ENCODE results near the gene BTBD19.
"Not testable (repeated sequence)": the region's sequence is repeated elsewhere in the genome, so short reads cannot be mapped to it uniquely, and the experiment has no call there.

The BTBD19 gene, protein sequence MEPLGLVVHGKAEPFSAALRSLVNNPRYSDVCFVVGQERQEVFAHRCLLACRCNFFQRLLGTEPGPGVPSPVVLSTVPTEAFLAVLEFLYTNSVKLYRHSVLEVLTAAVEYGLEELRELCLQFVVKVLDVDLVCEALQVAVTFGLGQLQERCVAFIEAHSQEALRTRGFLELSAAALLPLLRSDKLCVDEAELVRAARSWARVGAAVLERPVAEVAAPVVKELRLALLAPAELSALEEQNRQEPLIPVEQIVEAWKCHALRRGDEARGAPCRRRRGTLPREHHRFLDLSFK

DNA sequence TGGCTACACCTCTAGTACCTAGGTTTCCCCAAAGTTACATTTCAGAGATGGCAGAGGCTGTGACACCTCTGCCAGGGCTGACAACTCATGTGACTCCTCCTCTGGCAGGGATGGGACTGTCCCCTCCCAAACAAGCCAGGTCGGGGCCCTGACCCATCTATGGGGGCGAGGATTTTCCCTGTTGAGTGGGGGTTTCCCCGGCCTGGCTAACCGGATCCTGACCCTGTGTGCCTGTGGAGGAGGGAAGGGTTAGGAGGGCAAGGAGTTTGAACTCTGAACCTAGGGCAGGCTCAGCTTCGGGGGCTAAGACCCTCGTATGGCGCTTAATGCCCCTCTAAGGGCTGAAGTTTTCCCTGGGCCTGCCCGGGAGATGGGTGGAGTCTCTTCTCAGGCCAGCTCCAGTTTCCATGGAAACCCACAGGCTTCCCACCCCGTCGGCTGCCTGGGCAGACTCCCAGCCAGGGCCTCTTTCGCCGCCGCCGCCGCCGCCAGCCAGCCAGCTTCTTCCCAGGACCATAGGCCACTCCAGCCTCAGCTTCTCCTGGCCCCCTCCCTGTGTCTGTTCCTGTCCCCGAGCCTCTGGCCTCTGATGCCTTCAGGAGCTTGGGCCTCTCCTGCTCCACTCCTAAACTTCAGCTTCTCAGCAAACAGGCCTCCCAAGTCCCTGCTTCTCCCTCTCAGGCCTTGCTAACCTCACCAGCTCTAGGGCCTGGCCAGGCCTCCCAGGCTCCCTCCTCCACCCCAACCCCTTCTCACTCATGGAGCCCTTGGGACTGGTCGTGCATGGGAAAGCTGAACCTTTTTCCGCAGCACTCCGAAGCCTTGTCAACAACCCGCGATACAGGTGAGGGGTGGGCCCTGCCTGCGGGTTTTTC, at the start of gene BTBD19:
BTBD19 (plus strand) TSS at position 461 of the 875 bp plus-strand sequence; CDS start at position 759, 298 bp downstream.
- peak; percentile 96 for DNase-seq (ENCODE audit: low read depth)

DNA sequence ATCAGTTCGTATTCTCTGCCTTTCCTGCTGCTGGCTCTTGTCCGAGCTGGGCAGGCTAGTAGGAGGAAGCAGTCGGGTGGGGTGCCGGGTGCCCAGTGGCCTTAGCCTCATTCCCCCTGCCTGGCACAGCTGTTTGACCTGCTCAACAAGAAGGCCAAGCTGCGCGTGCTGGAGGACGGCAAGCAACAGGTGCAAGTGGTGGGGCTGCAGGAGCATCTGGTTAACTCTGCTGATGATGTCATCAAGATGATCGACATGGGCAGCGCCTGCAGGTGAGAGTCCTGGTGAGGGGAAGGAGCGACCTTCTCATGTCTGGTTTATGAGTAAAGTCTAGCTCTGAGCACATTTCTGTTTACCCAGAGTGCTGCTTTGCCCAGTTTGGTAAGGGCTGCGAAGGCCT, 49.2 kb upstream of the BTBD19 start:
- no peak for DNase-seq (ENCODE audit: low read depth)

DNA sequence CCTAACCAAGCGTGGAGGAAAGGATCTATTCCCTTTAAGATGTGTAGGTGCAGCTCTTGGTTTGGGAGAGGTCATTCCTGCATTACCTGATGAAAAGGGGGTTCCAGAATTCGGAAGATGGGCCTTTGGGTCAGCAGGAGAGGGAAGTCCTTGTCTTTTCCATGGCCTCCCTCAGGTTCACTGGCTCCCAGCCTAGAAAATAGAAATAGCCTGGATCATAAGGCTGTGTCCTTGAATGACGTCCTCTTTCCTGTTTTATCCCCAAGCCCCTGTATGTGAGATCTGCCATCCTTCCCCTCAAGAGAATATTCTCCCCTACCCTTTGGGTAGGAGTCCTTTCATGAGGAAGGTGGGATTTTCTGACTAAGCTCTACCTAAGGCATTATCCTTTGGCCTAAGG, 47.4 kb upstream of the BTBD19 start:
- DNase-seq (ENCODE audit: low read depth) = no peak

DNA sequence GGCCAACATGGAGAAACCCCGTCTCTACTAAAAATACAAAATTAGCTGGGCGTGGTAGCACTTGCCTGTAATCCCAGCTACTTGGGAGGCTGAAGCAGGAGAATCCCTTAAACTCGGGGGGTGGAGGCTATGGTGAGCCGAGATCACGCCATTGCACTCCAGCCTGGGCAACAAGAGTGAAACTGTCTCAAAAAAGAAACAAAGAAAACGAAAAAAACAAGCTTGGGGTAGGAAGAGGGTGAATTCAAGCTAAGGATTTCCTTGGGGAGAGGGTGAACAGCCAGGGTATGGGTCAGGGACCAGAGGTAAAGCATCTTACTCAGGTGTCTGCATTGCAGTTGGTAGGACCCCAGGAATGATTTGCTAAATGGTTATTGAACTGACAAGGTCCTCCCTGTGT, 41.9 kb upstream of the BTBD19 start:
- not testable (repeated sequence) for DNase-seq (ENCODE audit: low read depth)

DNA sequence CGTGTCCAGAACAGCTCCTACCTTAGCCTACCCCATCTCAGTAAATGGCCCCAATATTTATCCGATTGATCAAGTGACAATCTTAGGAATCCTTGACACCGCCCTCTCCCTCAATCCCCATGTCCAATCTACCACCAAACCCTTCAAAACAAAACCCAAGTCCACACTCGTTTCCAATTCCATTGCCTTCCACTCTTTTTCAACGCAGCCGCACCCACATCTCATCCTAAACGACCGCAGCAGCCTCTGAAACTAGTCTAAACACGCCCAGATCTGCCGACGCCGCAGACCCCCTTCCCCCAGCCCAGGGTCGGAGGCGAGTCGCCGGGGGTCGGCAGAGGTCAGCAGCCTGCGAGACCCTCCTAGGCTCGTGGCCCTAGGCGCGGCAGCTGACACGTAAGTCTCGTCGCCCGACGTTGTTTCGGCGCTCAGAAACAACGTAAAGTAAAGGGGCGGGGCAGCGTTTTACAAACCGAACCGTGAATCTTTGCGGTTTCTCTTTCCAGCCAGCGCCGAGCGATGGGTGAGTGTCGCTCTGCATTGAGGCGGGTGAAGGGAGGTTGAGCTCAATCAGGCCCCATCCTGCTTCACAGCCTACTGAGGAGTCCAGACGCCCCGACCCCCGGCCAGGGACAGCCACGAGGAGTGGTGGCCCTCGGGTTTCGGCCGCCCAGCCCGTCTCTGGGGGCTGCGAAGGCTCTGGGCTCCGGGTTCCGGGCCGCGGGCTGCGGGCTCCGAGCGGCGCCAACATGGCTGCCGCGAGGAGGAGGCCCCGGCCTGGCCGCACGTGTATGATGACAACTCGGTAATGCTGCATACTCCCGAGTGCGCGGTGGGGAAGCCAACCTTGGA, 33.0 kb upstream of the BTBD19 start, which contains the start of gene RPS8:
RPS8 (plus strand) TSS at position 463 of the 852 bp plus-strand sequence; CDS start at position 520, 57 bp downstream.
- DNase-seq (ENCODE audit: low read depth) = peak; percentile 94

DNA sequence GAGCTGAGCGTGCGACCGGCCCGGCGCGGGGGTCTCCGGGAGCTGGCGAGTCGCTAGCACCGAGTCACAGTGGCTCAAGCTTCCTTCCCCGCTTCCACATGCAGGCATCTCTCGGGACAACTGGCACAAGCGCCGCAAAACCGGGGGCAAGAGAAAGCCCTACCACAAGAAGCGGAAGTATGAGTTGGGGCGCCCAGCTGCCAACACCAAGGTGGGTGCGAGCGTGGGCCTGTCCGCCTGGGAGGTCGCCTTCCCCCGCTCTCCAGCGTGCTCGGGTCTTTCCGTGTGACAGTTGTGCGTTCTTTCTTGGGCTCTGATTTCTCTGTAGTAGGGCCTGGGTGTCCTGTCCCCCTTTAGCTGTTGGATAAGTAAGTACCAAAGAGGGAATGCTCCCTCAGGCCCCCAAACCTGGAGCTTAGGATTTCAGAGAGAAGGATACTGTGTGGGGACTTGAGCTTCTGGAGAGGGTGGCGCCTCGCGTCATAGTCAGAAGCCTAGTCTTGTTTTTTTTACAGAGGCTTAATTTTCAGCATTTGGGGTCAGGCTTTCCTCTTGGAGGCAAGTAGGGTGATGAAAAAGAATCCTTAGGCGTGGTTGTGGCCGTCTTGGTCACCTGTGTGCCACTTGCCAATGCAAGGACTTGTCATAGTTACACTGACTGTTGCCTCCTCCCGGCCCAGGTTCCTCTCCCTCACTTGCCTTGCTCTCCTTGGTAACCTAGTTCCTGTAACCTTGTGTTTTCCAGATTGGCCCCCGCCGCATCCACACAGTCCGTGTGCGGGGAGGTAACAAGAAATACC, 32.2 kb upstream of the BTBD19 start:
- peak; percentile 24 for DNase-seq (ENCODE audit: low read depth)

DNA sequence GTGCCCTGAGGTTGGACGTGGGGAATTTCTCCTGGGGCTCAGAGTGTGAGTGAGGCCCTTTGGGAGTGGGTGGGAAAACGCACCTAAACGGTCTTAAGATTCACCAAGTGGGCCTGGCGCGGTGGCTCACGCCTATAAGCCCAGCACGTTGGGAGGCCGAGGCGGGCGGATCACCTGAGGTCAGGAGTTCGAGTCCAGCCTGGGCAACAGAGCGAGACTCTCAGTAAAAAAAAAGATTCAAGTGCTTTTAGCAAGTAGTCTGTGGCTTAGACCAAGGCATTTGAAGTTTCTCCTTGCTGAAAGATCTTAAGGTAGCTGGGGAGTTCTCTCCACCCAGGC, 31.6 kb upstream of the BTBD19 start:
- DNase-seq (ENCODE audit: low read depth) = no peak

DNA sequence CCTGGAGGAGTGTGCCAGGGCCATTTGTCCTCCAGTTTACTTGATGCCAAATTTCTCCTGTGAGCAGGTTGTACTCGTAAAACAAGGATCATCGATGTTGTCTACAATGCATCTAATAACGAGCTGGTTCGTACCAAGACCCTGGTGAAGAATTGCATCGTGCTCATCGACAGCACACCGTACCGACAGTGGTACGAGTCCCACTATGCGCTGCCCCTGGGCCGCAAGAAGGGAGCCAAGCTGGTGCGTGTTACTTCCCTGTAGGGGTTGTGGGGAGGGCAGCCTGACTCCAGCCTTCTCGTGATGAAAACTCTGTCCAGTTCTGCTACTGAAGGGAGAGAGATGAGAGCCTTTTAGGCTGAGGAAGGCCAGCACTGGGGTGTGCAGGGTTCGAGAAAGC, 30.8 kb upstream of the BTBD19 start:
- no peak for DNase-seq (ENCODE audit: low read depth)

DNA sequence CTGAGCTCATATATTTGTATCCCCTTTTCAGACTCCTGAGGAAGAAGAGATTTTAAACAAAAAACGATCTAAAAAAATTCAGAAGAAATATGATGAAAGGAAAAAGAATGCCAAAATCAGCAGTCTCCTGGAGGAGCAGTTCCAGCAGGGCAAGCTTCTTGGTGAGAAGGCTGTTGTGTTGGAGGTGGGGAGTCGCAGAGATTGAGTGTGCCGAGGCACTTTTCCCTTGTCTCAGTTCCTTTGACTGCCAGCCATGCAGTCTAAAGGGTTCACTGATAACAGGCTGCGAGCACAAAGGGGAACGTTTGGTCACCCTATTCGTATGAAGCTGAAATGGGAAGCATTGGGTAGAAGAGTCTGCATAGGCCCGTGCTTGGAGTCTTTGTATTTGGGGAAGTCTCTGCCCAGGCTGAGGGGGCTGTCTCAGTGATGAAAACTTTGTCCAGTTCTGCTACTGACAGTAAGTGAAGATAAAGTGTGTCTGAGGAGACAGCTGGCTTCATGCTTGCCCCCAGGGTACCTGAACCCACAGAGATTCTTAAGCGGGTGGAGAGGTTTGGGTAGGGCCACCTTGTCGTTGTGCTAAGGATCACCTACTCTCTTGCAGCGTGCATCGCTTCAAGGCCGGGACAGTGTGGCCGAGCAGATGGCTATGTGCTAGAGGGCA, 30.2 kb upstream of the BTBD19 start:
- DNase-seq (ENCODE audit: low read depth) = no peak

DNA sequence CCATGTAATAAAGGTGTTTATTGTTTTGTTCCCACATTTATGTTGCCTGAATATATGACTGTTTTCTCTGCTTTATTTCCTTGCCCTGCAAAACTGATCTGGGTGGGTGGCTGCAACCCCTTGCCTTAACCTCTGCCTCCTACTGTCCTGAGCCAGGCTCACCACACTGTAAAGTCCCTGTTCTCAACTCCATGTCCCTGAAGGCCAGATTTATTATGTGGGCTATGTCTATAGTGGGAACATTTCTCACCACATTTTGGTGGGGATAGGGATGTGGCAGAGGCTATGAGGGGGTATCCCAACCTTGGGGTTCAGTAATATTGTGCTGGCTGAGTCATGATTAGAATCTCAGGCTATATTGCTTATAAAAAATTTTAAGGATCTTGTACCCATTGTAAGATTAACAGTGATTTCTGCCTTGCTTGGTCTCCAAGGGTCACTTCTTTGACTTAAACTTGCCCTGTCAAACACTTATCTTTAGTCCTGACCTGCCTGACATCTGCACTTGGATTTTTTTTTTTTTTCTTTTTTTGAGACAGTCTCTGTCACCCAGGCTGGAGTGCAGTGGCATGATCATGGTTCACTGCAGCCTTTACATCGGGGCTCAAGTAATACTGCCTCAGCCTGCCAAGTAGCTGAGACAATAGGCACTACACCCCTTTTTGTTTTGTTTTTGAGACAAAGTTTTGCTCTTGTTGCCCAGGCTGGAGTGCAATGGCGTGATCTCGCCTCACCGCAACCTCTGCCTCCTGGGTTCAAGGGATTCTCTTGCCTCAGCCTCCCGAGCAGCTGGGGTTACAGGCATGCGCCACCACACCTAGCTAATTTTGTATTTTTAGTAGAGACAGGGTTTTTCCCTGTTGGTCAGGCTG, 29.4 kb upstream of the BTBD19 start:
- DNase-seq (ENCODE audit: low read depth) = no peak

DNA sequence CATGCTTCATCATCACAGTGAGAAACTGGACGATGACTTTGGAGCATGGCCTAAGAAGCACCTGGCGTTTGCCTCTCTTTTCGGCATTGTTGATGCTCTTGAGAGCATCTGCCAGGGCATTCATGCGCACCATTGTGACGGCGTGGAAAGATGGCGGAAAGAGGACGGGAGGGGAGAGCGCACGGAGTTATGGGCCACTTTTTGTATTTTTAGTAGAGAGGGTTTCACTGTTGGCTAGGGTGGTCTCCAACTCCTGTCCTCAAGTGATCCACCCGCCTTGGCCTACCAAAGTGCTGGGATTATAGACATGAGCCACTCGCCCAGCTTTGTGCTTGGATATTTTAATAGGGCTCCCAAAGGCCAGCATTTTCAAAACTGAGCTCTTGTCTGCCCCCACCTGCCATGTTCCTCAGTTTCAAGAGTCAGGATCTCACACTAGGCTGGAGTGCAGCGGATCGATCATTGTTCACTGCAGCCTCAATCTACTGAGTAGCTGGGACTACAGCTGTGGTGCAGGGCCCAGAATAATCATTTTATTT, 27.7 kb upstream of the BTBD19 start:
- no peak for DNase-seq (ENCODE audit: low read depth)

DNA sequence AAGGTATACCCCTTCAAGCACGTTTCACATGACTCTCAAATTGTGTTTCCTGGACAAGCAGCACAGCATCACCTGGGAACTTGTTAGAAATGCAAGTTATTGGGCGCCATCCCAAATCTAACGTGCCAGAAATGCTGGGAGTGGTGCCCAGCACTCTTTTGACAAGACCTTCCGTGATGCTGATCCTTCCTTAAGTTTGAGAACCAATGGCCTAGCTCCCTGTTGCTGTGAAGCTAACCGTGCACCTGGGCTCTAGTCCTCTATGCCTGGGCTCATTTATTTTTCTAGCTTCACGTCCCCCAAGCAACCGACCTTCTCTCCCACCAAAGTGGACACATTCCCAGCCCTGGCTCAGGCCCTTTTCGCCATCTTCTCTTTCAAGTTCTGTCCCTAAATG, 24.6 kb upstream of the BTBD19 start:
- DNase-seq (ENCODE audit: low read depth) = no peak

DNA sequence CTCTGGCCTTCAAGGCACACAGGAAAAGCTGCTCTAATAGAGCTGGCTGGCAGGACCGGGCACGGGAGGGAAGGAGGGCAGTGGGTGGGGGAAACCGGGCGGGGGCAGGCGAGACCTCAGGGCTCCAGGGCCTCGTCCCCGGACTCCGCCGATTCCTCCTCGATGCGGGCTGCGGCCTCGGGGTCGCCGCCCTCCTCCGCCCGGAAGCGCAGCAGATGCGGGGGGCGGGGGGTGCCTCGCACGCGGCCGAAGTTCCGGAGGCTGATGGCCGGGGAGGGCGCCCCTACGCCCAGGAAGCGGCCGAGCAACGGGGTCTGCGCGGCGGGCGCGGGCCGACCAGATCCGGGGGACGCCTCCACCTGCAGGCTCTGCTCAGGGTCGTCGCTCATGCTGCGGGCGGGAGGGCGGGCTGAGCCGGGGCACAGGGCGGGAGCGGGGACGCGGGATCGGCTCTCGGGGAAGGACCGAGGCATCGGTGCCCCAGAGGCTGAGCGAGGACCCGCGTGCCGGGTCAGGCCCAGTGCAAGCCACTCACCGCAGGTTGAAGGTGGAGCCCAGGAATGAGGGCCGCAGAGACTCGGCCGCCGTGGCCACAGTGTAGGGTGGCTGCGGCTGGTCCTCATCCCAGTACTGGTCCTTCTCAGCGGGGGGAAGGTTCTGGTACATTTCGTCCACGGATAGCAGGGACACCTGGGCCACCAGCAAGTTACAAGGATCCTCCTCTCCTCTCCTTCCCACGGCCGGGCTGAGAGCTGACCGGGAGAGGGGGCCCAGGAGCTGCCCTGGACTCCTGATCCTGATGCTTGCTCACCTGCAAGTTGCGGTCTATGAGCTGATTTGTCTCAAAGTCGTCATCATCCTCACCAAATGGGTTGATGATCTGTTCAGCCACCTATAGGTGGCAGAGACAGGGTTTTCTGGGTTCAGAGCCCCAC, 24.0 kb upstream of the BTBD19 start:
- peak; percentile 28 for DNase-seq (ENCODE audit: low read depth)

DNA sequence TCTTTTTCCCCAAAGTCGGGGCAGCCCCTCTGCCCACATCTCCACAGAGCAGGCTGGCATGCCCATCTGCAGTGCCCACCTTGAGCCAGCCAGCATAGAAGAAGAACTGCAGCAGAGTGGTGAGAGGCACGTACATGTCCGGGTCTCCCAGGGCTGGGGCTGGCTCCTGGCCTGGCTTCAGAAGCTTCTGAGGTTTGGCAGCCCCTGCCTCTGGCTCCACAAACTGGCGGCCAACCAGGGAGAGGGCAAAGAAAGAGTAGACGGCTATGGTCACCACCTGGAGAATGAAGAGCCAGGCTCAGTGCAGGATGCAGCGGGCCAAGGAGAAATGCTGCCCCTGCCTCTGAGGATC, 23.3 kb upstream of the BTBD19 start:
- no peak for DNase-seq (ENCODE audit: low read depth)

DNA sequence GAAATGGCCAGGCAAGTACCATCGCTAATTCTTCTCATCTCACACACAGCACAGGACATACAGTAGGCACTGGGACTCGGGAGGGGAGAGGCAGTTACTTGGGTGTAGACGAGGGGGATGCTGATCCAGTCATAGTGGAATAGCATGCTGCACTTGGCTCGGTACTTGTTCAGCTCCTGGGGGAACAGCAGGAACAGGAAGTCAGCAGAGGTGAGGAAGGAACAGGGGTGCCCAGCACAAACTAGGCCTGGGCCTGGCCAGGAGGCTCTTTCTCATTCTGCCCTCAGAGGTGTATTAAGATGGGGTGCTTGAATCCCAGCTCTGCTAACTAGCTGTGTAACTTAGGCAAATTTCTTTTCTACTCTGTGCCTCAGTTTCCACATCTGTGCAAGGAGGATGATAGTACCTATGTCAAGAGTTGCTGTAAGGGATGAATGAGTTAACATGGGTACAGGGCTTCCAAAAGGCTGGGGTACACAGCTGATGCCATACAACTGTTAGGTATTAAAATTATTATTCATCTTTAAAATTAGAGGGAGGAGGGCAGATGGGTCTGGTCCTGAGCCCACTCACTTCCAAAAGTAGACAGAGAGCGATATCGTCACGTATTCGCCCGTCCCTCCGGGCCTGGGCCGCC, 22.7 kb upstream of the BTBD19 start:
- no peak for DNase-seq (ENCODE audit: low read depth)

DNA sequence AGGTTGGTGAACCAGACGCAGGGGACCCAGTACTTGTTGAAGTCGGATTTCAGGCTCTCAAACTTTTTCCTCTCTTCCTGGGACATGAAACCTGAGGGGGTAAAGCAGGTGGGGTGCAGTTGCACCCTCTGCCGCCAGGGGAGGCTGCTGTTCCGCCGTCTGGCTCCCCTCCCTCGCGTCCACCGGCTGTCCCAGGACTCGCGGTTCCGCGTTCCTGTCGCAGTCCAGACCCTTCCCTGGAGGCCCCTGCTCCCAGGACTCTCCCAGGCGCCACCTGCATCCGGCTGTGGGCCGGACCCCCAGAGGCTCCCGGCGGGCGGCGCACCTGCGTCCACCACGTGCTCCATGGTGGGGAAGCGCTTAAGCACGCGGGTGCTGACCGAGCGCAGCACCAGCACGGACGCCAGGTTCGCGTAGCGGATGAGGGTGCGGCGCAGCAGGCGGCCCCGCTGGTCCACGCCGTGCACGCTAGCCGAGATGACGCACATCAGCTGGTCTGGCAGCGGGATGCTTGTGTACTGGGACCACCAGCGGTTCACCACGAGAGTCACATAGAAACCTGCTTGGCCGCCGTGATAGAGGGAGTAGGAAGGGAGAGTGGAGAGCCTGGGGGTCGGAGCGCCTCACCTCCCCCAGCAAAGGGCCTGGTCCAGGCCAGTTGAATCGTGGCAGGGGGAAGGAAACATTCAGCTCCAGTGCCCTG, 22.0 kb upstream of the BTBD19 start:
- peak; percentile 58 for DNase-seq (ENCODE audit: low read depth)

DNA sequence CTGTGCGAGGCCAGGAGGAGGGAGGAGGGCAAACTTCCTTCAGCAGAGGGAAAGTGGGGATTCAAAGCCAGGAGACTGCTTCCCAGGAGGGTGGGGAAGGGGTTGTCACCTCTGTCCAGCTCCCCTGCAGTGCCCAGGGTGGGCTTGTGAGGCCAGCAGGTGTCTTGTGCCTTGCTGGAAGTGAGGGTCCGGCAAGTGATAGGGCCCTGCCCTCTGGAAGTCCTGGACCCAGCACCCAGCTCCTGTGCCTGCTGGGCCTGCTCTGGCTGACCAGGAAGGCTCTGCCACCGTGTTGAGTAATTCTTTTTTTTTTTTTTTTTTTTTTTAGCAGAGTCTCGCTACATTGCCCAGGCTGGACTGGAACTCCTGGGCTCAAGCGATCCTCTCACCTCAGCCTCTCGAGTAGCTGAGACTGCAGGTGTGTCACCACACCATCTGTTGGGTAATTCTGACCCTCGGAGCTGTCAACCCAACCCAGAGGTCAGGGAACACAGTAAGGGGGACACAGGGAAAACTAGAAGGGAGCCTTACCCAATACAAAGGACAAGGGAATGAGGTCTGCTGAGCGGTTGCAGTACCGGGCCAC, 21.4 kb upstream of the BTBD19 start:
- no peak for DNase-seq (ENCODE audit: low read depth)

Measured in EH (cell line).